ENCODE measurements around the gene MZT2A.
"Not testable (repeated sequence)": the region's sequence is repeated elsewhere in the genome, so short reads cannot be mapped to it uniquely, and the experiment has no call there.

DNA sequence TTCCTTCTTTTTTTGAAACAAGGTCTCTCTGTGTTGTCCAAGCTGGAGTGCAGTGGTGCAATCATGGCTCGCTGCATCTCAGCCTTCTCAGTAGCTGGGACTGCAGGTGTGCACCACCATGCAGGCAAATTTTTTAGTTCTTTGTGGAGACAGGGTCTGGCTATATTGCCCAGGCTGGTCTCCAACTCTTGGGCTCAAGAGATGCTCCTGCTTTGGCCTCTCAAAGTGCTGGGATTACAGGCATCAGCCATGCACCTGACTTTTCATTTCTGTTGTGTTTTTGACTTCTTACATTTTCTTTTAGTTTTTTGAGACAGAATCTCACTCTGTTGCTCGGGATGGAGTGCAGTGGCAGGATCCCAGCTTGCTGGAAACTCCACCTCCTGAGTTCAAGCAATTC, 33.1 kb upstream of the MZT2A start:
- TF ChIP-seq POLR2A (IDR thresholded peaks at IDR 0.05) = not testable (repeated sequence)
- TF ChIP-seq, protein P1, sequence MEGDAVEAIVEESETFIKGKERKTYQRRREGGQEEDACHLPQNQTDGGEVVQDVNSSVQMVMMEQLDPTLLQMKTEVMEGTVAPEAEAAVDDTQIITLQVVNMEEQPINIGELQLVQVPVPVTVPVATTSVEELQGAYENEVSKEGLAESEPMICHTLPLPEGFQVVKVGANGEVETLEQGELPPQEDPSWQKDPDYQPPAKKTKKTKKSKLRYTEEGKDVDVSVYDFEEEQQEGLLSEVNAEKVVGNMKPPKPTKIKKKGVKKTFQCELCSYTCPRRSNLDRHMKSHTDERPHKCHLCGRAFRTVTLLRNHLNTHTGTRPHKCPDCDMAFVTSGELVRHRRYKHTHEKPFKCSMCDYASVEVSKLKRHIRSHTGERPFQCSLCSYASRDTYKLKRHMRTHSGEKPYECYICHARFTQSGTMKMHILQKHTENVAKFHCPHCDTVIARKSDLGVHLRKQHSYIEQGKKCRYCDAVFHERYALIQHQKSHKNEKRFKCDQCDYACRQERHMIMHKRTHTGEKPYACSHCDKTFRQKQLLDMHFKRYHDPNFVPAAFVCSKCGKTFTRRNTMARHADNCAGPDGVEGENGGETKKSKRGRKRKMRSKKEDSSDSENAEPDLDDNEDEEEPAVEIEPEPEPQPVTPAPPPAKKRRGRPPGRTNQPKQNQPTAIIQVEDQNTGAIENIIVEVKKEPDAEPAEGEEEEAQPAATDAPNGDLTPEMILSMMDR (IDR thresholded peaks at IDR 0.05) = not testable (repeated sequence)

Data from uterus (tissue), 2 donors.